H9 (cell line): ENCODE data around the gene NEK6. TPM values are rescaled to one million over a fixed set of nuclear protein-coding genes. Genes with fewer than 3 reads are reported as not detected.

Experiments
- DNase-seq: peaks from one replicate; pipeline ENCODE4 v3.0.0-alpha.2; 2017
- H2AFZ ChIP-seq: one replicate; pipeline ENCODE4 v1.6.1; 2013; ENCODE audit warnings: mild to moderate bottlenecking, low read length, control low read depth, moderate library complexity
- H2AK5ac ChIP-seq: 2 replicates; pipeline ENCODE4 v1.6.1; 2013; ENCODE audit warnings: low read length, control low read depth, mixed read lengths; ENCODE audit not compliant: insufficient read length
- H2BK120ac ChIP-seq: one replicate; pipeline ENCODE4 v1.6.1; 2013; ENCODE audit warnings: low read depth, mild to moderate bottlenecking, low read length, control low read depth, inconsistent platforms; ENCODE audit not compliant: poor library complexity, severe bottlenecking
- H2BK12ac ChIP-seq: 2 replicates; pipeline ENCODE4 v1.6.1; 2013; ENCODE audit warnings: low read length, control low read depth, mixed read lengths, low read depth; ENCODE audit not compliant: insufficient read length
- H2BK15ac ChIP-seq: 2 replicates; pipeline ENCODE4 v1.6.1; 2013; ENCODE audit warnings: low read depth, low read length, control low read depth
- H2BK20ac ChIP-seq: one replicate; pipeline ENCODE4 v1.6.1; 2013; ENCODE audit warnings: low read depth, mild to moderate bottlenecking, low read length, control low read depth, inconsistent platforms; ENCODE audit not compliant: poor library complexity, severe bottlenecking
- H2BK5ac ChIP-seq: 2 replicates; pipeline ENCODE4 v1.6.1; 2013; ENCODE audit warnings: low read length, control low read depth, mixed read lengths; ENCODE audit not compliant: insufficient read length
- H3K14ac ChIP-seq: 2 replicates; pipeline ENCODE4 v1.6.1; 2013; ENCODE audit warnings: low read length, control low read depth; ENCODE audit not compliant: insufficient read depth
- H3K18ac ChIP-seq: 2 replicates; pipeline ENCODE4 v1.6.1; 2013; ENCODE audit warnings: low read depth, mild to moderate bottlenecking, mixed read lengths, low read length, control low read depth; ENCODE audit not compliant: insufficient read length
- H3K23ac ChIP-seq: 2 replicates; pipeline ENCODE4 v1.6.1; 2013; ENCODE audit warnings: low read length, control low read depth, mixed read lengths, low read depth; ENCODE audit not compliant: insufficient read length
- H3K23me2 ChIP-seq: 2 replicates; pipeline ENCODE4 v1.6.1; 2013; ENCODE audit warnings: low read depth, mild to moderate bottlenecking, mixed read lengths, low read length, control low read depth; ENCODE audit not compliant: insufficient read length, poor library complexity, severe bottlenecking
- H3K27ac ChIP-seq: 2 replicates; pipeline ENCODE4 v1.5.1; 2013; ENCODE audit warnings: low read length, control low read depth, mixed read lengths, low read depth; ENCODE audit not compliant: insufficient read length
- H3K27me3 ChIP-seq: 2 replicates; pipeline ENCODE4 v1.6.1; 2013; ENCODE audit warnings: low read length, control low read depth, inconsistent platforms; ENCODE audit not compliant: insufficient read depth
- H3K4ac ChIP-seq: 2 replicates; pipeline ENCODE4 v1.6.1; 2013; ENCODE audit warnings: low read depth, mild to moderate bottlenecking, control low read depth, inconsistent platforms, low read length, moderate library complexity
- H3K4me1 ChIP-seq: 2 replicates; pipeline ENCODE4 v1.6.1; 2013; ENCODE audit warnings: low read length, control low read depth, inconsistent platforms; ENCODE audit not compliant: insufficient read depth
- H3K4me2 ChIP-seq: 2 replicates; pipeline ENCODE4 v1.6.1; 2013; ENCODE audit warnings: low read length, control low read depth, mixed read lengths; ENCODE audit not compliant: insufficient read length, insufficient read depth
- H3K56ac ChIP-seq: 2 replicates; pipeline ENCODE4 v1.6.1; 2013; ENCODE audit warnings: low read depth, mild to moderate bottlenecking, mixed read lengths, low read length, control low read depth; ENCODE audit not compliant: insufficient read length
- H3K79me1 ChIP-seq: 2 replicates; pipeline ENCODE4 v1.6.1; 2013; ENCODE audit warnings: low read depth, mild to moderate bottlenecking, moderate library complexity, low read length, control low read depth, inconsistent platforms; ENCODE audit not compliant: insufficient read depth, poor library complexity, severe bottlenecking
- H3K79me2 ChIP-seq: 2 replicates; pipeline ENCODE4 v1.6.1; 2013; ENCODE audit warnings: low read length, control low read depth, inconsistent platforms; ENCODE audit not compliant: insufficient read depth
- H3K9ac ChIP-seq: 2 replicates; pipeline ENCODE4 v1.6.1; 2013; ENCODE audit warnings: low read length, control low read depth, mixed read lengths; ENCODE audit not compliant: insufficient read length; ENCODE audit errors: extremely low read depth
- H3K9me3 ChIP-seq: one replicate; pipeline ENCODE4 v1.6.1; 2013; ENCODE audit warnings: low read depth, low read length, inconsistent platforms; ENCODE audit not compliant: control insufficient read depth
- H3T11ph ChIP-seq: one replicate; pipeline ENCODE4 v1.6.1; 2013; ENCODE audit warnings: mild to moderate bottlenecking, low read length, control low read depth, inconsistent platforms
- H4K20me1 ChIP-seq: one replicate; pipeline ENCODE4 v1.6.1; 2013; ENCODE audit not compliant: control insufficient read depth, insufficient read length, insufficient read depth
- H4K5ac ChIP-seq: 2 replicates; pipeline ENCODE4 v1.6.1; 2013; ENCODE audit warnings: low read depth, mild to moderate bottlenecking, mixed read lengths, low read length, control low read depth; ENCODE audit not compliant: insufficient read length
- H4K8ac ChIP-seq: replicated peaks from 2 replicates; pipeline ENCODE4 v1.6.1; 2013; ENCODE audit warnings: low read length, control low read depth, mixed read lengths, low read depth; ENCODE audit not compliant: insufficient read length
- H4K91ac ChIP-seq: 2 replicates; pipeline ENCODE4 v1.6.1; 2013; ENCODE audit warnings: low read depth, mild to moderate bottlenecking, moderate library complexity, mixed read lengths, low read length, control low read depth; ENCODE audit not compliant: insufficient read length
- H3K27ac Mint-ChIP-seq, 3 experiments: 2 replicates in 2 of 3; 3 replicates in 1 of 3; pipeline ENCODE4 v1.8.0; 2020 to 2021; ENCODE audit warnings: mixed read lengths in 3 of 3, mild to moderate bottlenecking in 1 of 3, moderate library complexity in 1 of 3
- H3K27me3 Mint-ChIP-seq: 2 replicates; pipeline ENCODE4 v1.8.0; 2021; ENCODE audit warnings: low read depth, mild to moderate bottlenecking, moderate library complexity, mixed read lengths
- H3K36me3 Mint-ChIP-seq, 3 experiments: 2 replicates in 2 of 3; 3 replicates in 1 of 3; pipeline ENCODE4 v1.8.0; 2020 to 2021; ENCODE audit warnings: low read depth in 3 of 3, mixed read lengths in 3 of 3; ENCODE audit not compliant: insufficient read depth in 1 of 3
- H3K4me1 Mint-ChIP-seq, 2 experiments: 2 replicates each; pipeline ENCODE4 v1.8.0; 2020; ENCODE audit warnings: mixed read lengths in 2 of 2
- H3K4me3 Mint-ChIP-seq, 2 experiments: 2 replicates in 1 of 2; 3 replicates in 1 of 2; pipeline ENCODE4 v1.8.0; 2020 to 2021; ENCODE audit warnings: mild to moderate bottlenecking in 2 of 2, mixed read lengths in 2 of 2, moderate library complexity in 1 of 2
- H3K9me3 Mint-ChIP-seq, 2 experiments: 2 replicates in 1 of 2; 3 replicates in 1 of 2; pipeline ENCODE4 v1.8.0; 2020; ENCODE audit warnings: mild to moderate bottlenecking in 2 of 2, mixed read lengths in 2 of 2, moderate library complexity in 1 of 2
- WGBS: extraction: QIAGEN DNeasy Blood & Tissue Kit; methylation state at CpG from one replicate; pipeline ENCODE4 v1.1.7; 2013; ENCODE audit warnings: missing lambda C conversion rate, low lambda C conversion rate, mixed read lengths; ENCODE audit not compliant: insufficient read length; ENCODE audit errors: extremely low coverage; 5-methylcytosine and 5-hydroxymethylcytosine counted together
- total RNA-seq: library from RNA; stranded (reverse); gene quantifications from 2 replicates; pipeline ENCODE4 v1.2.1, GENCODE V29; 2021
- TF ChIP-seq, protein P1 (sequence below): fragments of 200-600 bp; sonication (generic); conservative IDR thresholded peaks from 3 replicates; pipeline ENCODE4 v1.8.0; 2021; ENCODE audit warnings: antibody characterized with exemption, mild to moderate bottlenecking

NEK6 gene
- total RNA-seq, 1 experiment from 2014 or later, result 14.3 TPM

DNA sequence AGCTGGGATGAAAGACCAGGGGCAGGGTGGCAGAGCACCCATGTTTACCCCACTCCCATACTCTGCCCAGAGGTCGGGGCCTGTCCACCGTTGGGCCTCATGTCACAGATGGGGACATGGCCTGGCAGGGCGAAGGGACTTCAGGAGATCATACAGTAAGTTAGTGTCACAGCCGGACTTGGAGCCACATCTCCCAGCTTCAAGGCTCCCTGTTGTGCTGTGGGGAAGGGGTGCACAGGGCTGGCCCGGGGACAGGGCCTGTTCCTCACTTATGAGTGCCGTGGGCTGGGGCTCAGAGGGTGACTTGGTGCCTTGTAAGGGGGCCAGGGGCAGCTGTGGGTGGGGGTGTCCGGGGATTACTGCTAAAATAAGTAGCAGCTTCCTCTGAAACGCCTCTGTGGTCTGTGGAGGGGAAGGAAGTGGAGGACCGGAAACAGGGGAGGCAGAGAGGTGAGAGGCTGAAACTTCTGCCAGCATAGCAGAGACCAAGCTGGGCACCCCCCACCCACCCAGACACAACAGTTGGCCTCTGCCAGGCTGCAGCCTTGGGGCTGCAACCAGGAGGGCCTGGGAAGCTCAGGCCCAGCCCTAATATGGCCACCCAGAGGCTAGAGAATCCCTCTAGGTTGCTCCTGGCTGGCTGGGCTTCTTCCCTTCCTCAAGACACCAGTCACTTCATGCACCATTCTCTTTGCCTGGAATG lies 41.1 kb upstream of the NEK6 start:
- no peak overlapping the region for H3K23ac ChIP-seq
- no peak overlapping the region for H3K27ac ChIP-seq
- no peak overlapping the region for H3K4ac ChIP-seq
- no peaks in the 10 kb centered on the region for H4K20me1 ChIP-seq
- no peak overlapping the region for H3K18ac ChIP-seq
- no peak overlapping the region for H2BK15ac ChIP-seq
- no peaks in the 10 kb centered on the region for H3K79me1 ChIP-seq
- H3K79me2 ChIP-seq, result no peaks in the 10 kb centered on the region
- no peak overlapping the region for H2BK120ac ChIP-seq
- H3K36me3 Mint-ChIP-seq, result no peaks in the 10 kb centered on the region
- H2AFZ ChIP-seq, result no peak overlapping the region
- H2AK5ac ChIP-seq, result no peak overlapping the region
- no peak overlapping the region for H2BK20ac ChIP-seq
- no peak overlapping the region for H4K8ac ChIP-seq
- no peak overlapping the region for H3T11ph ChIP-seq
- no peak overlapping the region for H3K56ac ChIP-seq
- no peak overlapping the region; the same call in 1 of the 2 replicates for H3K14ac ChIP-seq
- no peak overlapping the region for H3K9ac ChIP-seq
- no peaks in the 10 kb centered on the region for H3K9me3 Mint-ChIP-seq
- H4K91ac ChIP-seq, result no peak overlapping the region
- H3K4me1 ChIP-seq, result no peaks in the 10 kb centered on the region
- H3K9me3 ChIP-seq, result no peaks in the 10 kb centered on the region
- no peak overlapping the region for H3K4me2 ChIP-seq
- TF ChIP-seq, protein P1, sequence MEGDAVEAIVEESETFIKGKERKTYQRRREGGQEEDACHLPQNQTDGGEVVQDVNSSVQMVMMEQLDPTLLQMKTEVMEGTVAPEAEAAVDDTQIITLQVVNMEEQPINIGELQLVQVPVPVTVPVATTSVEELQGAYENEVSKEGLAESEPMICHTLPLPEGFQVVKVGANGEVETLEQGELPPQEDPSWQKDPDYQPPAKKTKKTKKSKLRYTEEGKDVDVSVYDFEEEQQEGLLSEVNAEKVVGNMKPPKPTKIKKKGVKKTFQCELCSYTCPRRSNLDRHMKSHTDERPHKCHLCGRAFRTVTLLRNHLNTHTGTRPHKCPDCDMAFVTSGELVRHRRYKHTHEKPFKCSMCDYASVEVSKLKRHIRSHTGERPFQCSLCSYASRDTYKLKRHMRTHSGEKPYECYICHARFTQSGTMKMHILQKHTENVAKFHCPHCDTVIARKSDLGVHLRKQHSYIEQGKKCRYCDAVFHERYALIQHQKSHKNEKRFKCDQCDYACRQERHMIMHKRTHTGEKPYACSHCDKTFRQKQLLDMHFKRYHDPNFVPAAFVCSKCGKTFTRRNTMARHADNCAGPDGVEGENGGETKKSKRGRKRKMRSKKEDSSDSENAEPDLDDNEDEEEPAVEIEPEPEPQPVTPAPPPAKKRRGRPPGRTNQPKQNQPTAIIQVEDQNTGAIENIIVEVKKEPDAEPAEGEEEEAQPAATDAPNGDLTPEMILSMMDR, result no peak
- no peak overlapping the region for H2BK5ac ChIP-seq
- peaks cover under 1% of the 10 kb centered on the region; the same call in 1 of the 2 replicates for H3K27me3 Mint-ChIP-seq
- peak overlapping the region in 1 of 3 experiments; percentile 33; a peak in 2 of 7 replicates for H3K27ac Mint-ChIP-seq
- no peaks in the 10 kb centered on the region for H3K23me2 ChIP-seq
- H2BK12ac ChIP-seq, result no peak overlapping the region
- DNase-seq, result no peak
- peaks cover 0 to 9% of the 10 kb centered on the region in 2 experiments; a peak in 2 of 4 replicates for H3K4me1 Mint-ChIP-seq
- WGBS, result no CpG with 5 or more reads among the region's 9 CpGs
- H3K27me3 ChIP-seq, result no peaks in the 10 kb centered on the region
- H4K5ac ChIP-seq, result no peak overlapping the region
- no peak overlapping the region for H3K4me3 Mint-ChIP-seq
